Endodermal cell (in vitro differentiated cells): ENCODE results near the gene PTK7. TPM values are rescaled to one million over a fixed set of nuclear protein-coding genes. Genes with fewer than 3 reads are reported as not detected.

ENCODE experiments used
- DNase-seq: peaks from one replicate; pipeline ENCODE4 v3.0.0-alpha.2; 2017
- H3K27ac ChIP-seq: 2 replicates; pipeline ENCODE4 v1.5.1; 2013; ENCODE audit warnings: mild to moderate bottlenecking, low read depth, low read length, moderate library complexity
- H3K27me3 ChIP-seq: 2 replicates; pipeline ENCODE4 v1.6.1; 2013; ENCODE audit warnings: mild to moderate bottlenecking, low read length, moderate library complexity; ENCODE audit not compliant: insufficient read depth, control insufficient read depth, poor library complexity, severe bottlenecking
- H3K36me3 ChIP-seq: 2 replicates; pipeline ENCODE4 v1.7.0; 2013; ENCODE audit warnings: mild to moderate bottlenecking, low read length, moderate library complexity; ENCODE audit not compliant: control insufficient read depth, insufficient read depth
- H3K4me1 ChIP-seq: one replicate; pipeline ENCODE4 v1.7.0; 2013; ENCODE audit warnings: low read length; ENCODE audit not compliant: control insufficient read depth, insufficient read depth
- H3K4me3 ChIP-seq: 2 replicates; pipeline ENCODE4 v1.5.1; 2013; ENCODE audit warnings: mild to moderate bottlenecking, low read length, moderate library complexity
- H3K9ac ChIP-seq: 2 replicates; pipeline ENCODE4 v1.6.1; 2013; ENCODE audit warnings: mild to moderate bottlenecking, low read length, moderate library complexity; ENCODE audit not compliant: poor library complexity, severe bottlenecking; ENCODE audit errors: extremely low read depth
- H3K9me3 ChIP-seq: 2 replicates; pipeline ENCODE4 v1.6.1; 2013; ENCODE audit warnings: mild to moderate bottlenecking, low read length, moderate library complexity; ENCODE audit not compliant: control insufficient read depth
- H3K27ac Mint-ChIP-seq: 2 replicates; pipeline ENCODE4 v1.8.0; 2020; ENCODE audit warnings: mixed read lengths
- H3K27me3 Mint-ChIP-seq: 2 replicates; pipeline ENCODE4 v1.8.0; 2021; ENCODE audit warnings: mild to moderate bottlenecking, mixed read lengths; ENCODE audit not compliant: insufficient read depth
- H3K36me3 Mint-ChIP-seq: 2 replicates; pipeline ENCODE4 v1.8.0; 2020; ENCODE audit warnings: low read depth, mixed read lengths
- H3K4me1 Mint-ChIP-seq: 2 replicates; pipeline ENCODE4 v1.8.0; 2020; ENCODE audit warnings: mixed read lengths
- H3K4me3 Mint-ChIP-seq: 2 replicates; pipeline ENCODE4 v1.8.0; 2020; ENCODE audit warnings: mild to moderate bottlenecking, moderate library complexity, mixed read lengths
- H3K9me3 Mint-ChIP-seq: 2 replicates; pipeline ENCODE4 v1.8.0; 2020; ENCODE audit warnings: mild to moderate bottlenecking, mixed read lengths
- WGBS, 2 experiments: methylation state at CpG; one replicate each; pipeline versions ENCODE4 v1.1.5 to v1.1.7; 2013; ENCODE audit warnings: missing lambda C conversion rate in 2 of 2, mixed read lengths in 1 of 2; ENCODE audit not compliant: insufficient coverage in 1 of 2, insufficient read length in 1 of 2; 5-methylcytosine and 5-hydroxymethylcytosine counted together
- total RNA-seq, 2 donors: library from RNA; stranded (reverse); fragmentation: NEBNext Ultra II Directional in 1 of 2; extraction: Animal tissue kit (Norgen Biotek cat#: 25700) in 1 of 2; gene quantifications; 2 replicates in 1 of 2; 3 replicates in 1 of 2; pipeline ENCODE4 v1.2.1, GENCODE V29; 2021
- TF ChIP-seq, protein P1 (sequence below): fragments of 200-600 bp; sonication (generic); conservative IDR thresholded peaks from 2 replicates; pipeline ENCODE4 v1.5.0; 2021; ENCODE audit warnings: antibody characterized with exemption, mild to moderate bottlenecking

Gene PTK7
- total RNA-seq, 2 donors from 2014 or later, result 167 to 183 TPM

DNA sequence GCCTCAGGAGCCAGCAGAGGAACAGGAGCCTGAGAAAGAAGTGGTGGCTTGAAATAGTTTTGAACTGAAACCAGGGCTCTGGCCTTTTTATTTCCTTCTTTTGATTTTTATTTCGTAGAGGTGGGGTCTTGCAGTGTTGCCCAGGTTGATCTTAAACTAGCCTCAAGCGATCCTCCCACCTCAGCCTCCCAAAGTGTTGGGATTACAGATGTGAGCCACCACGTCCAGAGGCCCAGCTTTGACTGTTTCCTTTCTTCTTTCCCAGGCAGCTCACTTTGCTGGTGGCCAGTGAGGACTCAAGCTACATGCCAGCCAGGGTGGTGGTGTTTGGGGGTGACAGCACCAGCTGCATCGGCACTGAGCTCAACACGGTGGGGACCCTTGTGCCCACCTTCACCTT is 126.3 kb downstream of the PTK7 start:
- Histone ChIP-seq H3K36me3 (no peaks in the 10 kb centered on the region), H3K9ac (no peak overlapping the region), H3K27me3 (no peaks in the 10 kb centered on the region), H3K4me3 (no peak overlapping the region), H3K27ac (no peak overlapping the region), H3K4me1 (no peaks in the 10 kb centered on the region), H3K9me3 (no peaks in the 10 kb centered on the region)
- Mint-ChIP-seq H3K27ac (no peak overlapping the region), H3K27me3 (no peaks in the 10 kb centered on the region), H3K36me3 (peaks cover 14% of the 10 kb centered on the region), H3K9me3 (no peaks in the 10 kb centered on the region), H3K4me1 (no peaks in the 10 kb centered on the region), H3K4me3 (no peak overlapping the region)
- DNase-seq, result no peak
- 87 to 96% methylated on average over 5 of the region's 5 CpGs for WGBS, 2 experiments
- TF ChIP-seq, protein P1, sequence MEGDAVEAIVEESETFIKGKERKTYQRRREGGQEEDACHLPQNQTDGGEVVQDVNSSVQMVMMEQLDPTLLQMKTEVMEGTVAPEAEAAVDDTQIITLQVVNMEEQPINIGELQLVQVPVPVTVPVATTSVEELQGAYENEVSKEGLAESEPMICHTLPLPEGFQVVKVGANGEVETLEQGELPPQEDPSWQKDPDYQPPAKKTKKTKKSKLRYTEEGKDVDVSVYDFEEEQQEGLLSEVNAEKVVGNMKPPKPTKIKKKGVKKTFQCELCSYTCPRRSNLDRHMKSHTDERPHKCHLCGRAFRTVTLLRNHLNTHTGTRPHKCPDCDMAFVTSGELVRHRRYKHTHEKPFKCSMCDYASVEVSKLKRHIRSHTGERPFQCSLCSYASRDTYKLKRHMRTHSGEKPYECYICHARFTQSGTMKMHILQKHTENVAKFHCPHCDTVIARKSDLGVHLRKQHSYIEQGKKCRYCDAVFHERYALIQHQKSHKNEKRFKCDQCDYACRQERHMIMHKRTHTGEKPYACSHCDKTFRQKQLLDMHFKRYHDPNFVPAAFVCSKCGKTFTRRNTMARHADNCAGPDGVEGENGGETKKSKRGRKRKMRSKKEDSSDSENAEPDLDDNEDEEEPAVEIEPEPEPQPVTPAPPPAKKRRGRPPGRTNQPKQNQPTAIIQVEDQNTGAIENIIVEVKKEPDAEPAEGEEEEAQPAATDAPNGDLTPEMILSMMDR, result no peak

DNA sequence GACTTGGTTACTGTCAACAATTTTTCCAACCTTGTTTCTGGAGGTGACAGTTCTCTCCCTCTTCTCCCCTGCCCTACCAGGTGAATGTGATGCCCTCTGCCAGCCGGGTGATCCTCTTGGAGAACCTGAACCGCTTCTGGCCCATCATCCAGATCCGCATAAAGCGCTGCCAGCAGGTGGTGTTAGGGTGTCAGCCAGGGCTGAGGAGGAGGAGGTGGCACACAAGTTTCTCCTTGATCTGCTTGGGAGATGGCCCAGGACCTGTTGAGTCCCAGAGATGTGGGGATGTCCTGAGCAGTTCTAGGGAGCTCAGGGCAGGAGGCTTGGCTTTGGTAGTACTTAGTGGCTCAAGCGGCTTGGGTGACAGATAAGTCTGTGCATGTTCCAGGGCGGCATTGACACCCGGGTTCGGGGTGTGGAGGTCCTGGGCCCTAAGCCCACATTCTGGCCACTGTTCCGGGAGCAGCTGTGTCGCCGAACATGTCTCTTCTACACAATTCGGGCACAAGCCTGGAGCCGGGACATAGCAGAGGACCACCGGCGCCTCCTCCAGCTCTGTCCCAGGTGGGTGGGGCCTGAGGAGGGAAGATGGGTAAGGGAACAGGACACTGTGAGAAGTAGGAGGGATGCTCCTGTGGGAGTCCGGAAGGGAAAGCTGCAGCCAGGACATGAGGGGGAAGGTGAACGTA is 127.1 kb downstream of the PTK7 start:
- 85 to 92% methylated on average over 14 to 17 of the region's 17 CpGs for WGBS, 2 experiments
- no peaks in the 10 kb centered on the region for H3K27me3 ChIP-seq
- TF ChIP-seq, protein P1, result no peak
- no peaks in the 10 kb centered on the region for H3K4me1 ChIP-seq
- H3K36me3 Mint-ChIP-seq, result peaks cover 12% of the 10 kb centered on the region
- no peaks in the 10 kb centered on the region for H3K9me3 Mint-ChIP-seq
- DNase-seq, result no peak
- H3K27me3 Mint-ChIP-seq, result no peaks in the 10 kb centered on the region
- H3K36me3 ChIP-seq, result no peaks in the 10 kb centered on the region
- H3K9ac ChIP-seq, result no peak overlapping the region
- H3K27ac ChIP-seq, result no peak overlapping the region
- H3K4me3 Mint-ChIP-seq, result no peak overlapping the region
- no peak overlapping the region for H3K4me3 ChIP-seq
- H3K4me1 Mint-ChIP-seq, result no peaks in the 10 kb centered on the region
- no peaks in the 10 kb centered on the region for H3K9me3 ChIP-seq
- no peak overlapping the region for H3K27ac Mint-ChIP-seq

DNA sequence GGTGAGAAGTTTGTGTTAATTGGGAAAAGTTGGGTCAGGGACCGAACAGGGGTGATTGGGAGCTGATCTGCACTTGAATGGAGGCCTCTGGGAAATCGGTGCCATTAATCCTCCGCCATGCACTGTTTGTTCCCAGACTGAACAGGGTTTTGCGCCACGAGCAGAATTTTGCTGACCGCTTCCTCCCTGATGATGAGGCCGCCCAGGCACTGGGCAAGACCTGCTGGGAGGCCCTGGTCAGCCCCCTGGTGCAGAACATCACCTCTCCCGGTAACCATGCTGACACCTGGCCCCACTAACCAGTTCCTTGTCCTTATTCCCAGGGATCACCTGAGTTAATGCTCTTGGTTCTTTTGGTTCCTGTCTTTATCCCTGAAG is 127.6 kb downstream of the PTK7 start:
- H3K27ac Mint-ChIP-seq, result no peak overlapping the region
- Histone ChIP-seq H3K27ac (no peak overlapping the region), H3K36me3 (no peaks in the 10 kb centered on the region), H3K4me3 (no peak overlapping the region), H3K9me3 (no peaks in the 10 kb centered on the region), H3K9ac (no peak overlapping the region), H3K27me3 (no peaks in the 10 kb centered on the region), H3K4me1 (no peaks in the 10 kb centered on the region)
- H3K27me3 Mint-ChIP-seq, result no peaks in the 10 kb centered on the region
- WGBS, 2 experiments, result 95% methylated on average over 7 to 8 of the region's 8 CpGs
- H3K36me3 Mint-ChIP-seq, result peaks cover 12% of the 10 kb centered on the region
- H3K9me3 Mint-ChIP-seq, result no peaks in the 10 kb centered on the region
- TF ChIP-seq, protein P1, result no peak
- H3K4me1 Mint-ChIP-seq, result no peaks in the 10 kb centered on the region
- DNase-seq, result no peak
- no peak overlapping the region for H3K4me3 Mint-ChIP-seq
